CD4-positive, alpha-beta T cell treated with Interleukin-4 for 4 hours (primary cell): Measurements from ENCODE around the gene TRAF5.
"Not testable (repeated sequence)": the region's sequence is repeated elsewhere in the genome, so short reads cannot be mapped to it uniquely, and the experiment has no call there.

ENCODE experiments used
- DNase-seq: peaks from one replicate; pipeline ENCODE4 v3.0.0-alpha.2; 2020

The TRAF5 gene

DNA sequence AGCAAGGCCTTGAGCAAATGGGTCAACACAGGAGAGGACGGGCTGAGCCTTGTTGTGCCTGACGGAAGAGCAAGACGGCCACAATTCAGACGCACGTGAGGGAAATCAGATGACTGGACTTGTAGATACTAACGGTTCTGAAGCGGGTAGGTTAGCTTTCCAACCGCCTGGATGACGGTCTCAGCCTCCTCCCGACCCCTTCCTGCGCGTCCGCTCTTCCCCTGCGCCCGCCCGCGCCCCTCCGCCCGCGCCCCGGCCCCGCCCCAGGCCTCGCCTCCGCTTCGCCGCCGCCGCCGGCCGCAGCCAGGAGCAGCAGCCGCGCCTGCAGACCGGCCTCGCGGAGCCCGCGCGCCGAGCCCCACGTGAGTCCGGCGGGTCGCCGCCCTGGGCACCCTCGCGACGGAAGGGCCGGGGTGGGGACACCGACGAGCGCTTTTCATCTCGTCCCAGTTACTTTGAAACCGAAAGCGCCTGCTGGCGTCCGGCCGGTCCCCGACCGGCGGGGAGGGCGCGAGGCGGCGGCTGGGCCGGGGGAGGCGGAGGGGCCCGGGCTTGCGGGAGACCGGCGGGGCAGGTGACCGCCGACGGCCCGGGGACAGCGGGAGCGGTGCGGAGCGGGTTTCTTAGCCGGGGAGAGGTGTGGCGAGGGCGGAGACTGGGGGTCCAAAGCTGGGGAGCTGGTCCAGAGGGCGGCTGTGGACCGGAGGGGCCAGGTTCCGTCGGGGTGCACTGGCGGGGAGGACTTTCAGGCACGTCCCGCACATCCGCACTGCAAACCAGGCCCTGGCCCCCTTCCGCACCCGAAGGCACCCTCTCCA lies at the start of gene TRAF5:
Gene TRAF5, plus strand, starts transcription at position 306 of the 818 bp plus-strand sequence. CDS start 26,407 bp downstream, outside the sequence.
- DNase-seq: peak; percentile 18

- no peak for DNase-seq
These were observed 47.3 kb upstream of the TRAF5 start for GRCh38 chr1:211279340-211279739.

- no peak for DNase-seq
These were observed 45.7 kb upstream of the TRAF5 start for GRCh38 chr1:211280910-211281309.

DNA sequence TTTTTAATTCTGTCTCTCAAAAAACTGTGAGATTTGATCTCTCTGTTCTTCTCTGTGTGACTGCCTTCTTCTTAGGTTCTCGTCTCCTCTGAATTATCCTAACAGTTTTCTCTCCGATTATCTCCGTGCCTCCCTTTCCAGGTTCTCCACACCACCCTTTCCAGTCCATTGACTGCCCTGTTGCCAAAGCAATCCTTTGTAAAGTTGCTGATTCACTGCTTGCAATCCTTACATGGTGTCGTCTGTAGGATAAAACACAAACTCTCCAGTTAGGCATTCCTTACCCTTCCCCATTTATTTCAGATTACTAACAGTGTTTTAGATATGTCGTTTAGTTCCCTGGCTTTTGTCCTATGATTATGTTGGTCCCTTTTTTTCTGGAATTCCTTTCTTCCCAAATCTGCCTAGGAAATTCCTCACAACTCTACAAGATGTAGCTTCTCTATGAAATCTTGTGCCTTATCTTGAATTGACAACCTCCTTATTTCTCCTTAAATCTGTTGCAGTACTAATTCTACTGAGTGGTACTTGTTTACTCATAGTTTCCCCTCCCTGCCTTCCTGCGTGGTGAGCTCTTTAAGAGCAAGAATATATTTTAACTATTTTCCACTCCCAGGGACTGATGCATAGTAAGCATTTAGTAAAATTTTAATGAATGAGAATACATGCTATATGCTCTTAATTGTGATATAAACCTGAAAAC lies 45.2 kb upstream of the TRAF5 start:
- DNase-seq: no peak

DNA sequence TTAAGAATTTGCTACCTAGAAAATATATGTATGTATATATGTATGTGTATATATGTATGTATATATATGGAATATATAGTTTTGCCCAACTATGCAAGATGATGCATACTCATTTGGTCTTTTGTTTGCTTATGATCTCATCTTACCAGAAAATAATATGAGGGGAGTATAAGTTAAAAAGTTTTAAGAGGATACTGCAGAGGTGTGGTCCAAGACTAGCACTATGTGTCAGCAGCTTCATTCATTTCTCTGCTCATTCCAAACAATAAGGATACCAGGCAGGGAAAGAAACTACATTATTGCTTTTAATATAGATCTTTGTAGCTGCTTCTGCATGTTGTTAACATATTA lies 44.6 kb upstream of the TRAF5 start:
- no peak for DNase-seq

DNA sequence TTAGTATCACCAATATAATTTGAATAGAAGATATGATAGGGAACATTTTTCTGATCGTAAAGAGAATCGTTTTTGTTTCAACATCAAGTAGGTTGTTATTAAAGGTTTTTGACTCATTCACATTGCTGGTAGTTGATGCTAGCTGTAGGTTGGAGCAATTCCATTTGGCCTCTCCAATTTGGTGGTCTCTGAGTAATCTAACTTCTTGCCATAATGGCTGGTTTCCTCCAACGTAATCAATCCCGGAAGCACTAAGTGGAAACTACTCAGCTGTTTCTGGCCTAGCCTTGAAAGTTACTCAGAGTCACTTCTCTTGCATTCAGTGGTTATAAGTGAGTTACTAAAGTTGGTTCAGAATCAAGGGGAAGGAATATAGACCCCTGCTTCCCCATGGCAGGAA lies 41.4 kb upstream of the TRAF5 start:
- DNase-seq: no peak

DNA sequence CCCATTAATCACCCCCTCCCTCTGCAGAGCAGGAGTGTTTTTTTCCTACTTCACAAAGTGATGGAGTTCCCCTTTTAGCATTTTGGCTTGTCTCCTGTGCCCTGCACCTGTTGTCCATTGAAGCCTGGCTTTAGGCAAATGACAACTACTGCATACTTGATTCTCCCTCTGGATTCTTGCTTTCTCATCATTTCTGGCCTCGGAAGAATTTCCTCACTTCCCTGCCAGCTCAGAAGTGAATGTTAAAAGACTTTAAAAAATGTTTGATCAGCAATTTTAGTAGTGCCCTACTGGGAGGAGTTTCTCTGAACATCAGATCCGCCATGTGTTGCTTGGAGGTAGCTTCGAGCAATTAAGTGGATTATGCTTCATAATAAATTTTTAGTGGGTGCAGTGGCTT lies 39.4 kb upstream of the TRAF5 start:
- DNase-seq: no peak

DNA sequence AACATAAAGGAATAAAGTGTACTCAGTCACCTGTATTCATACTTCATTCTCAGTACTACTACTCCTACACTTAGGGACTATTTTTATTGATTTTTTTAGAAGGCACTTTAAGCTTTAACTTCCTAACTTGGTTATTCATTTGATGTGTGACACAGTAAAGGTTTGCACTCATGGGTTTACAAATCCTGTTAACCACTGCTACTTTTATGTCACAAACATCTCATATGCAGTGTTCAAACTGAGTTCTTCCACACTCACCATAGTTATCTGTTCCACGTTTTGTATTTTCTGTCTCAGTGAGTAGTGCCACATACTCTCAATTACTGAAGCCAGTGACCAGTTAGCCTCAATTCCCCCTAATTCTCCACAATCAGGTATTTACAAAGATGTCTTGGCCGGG lies 34.2 kb upstream of the TRAF5 start:
- DNase-seq: no peak

DNA sequence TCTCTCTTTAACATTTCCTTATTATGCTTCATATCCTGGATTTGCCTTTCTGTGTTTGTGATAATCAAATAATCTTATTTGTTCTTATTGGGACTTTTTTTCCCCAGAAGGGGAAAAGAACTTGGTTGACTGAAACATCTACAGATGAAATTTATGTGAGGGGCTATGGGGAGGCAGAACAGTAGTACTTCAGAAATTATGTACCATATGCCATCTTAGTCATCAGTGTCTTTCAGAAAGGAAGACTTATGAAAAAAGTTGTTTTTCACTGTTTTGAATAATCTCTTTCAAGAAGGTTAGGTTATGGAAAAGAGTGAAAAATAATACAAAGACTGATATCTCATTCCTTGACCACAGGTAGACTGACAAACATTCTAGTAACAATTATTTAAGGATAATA lies 30.2 kb upstream of the TRAF5 start:
- DNase-seq: no peak

- DNase-seq: no peak
These were observed 21.6 kb upstream of the TRAF5 start for GRCh38 chr1:211305044-211305443.

- DNase-seq: no peak
These were observed 17.0 kb upstream of the TRAF5 start for GRCh38 chr1:211309617-211310016.

- DNase-seq: no peak
These were observed 13.2 kb upstream of the TRAF5 start for GRCh38 chr1:211313392-211313791.

DNA sequence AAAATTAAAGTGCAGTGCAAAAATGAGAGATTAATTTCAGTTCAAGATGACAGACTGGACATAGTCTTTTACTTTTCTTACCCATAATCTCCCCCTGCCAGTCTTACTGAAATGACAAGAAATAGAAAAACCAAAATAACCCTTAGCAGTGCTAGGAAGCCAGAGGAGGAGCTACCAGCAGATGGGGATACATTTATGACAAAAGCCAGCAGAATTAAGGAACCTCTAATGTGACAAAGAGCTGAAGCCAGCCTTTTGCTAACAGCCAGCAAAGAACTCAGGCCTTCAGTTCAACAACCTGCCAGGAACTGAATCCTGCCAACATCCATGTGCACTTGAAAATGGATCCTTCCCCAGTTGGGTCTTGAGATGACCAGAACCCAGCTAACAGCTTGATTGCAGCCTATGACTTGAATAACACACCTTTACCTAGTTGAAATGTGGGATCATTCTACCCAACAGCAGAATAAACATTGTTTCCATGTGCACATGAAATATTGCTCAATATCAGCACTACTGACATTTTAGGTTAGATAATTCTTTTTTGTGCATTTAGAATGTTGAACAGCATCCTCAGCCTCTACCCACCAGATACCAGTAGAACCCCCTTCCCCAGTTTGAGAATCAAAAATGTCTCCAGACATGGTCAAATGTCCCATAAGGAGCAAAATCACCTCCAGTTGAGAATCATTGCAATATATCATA lies 7.9 kb upstream of the TRAF5 start:
- no peak for DNase-seq

- no peak for DNase-seq
These were observed 6.7 kb upstream of the TRAF5 start for GRCh38 chr1:211319892-211320291.

GRCh38 chr1:211320980-211321379 lies 5.7 kb upstream of the TRAF5 start:
- DNase-seq: peak; percentile 52

GRCh38 chr1:211321646-211322045 lies 5.0 kb upstream of the TRAF5 start:
- not testable (repeated sequence) for DNase-seq

- peak; percentile 79 for DNase-seq
These were observed 3.2 kb upstream of the TRAF5 start for GRCh38 chr1:211323156-211324063.

GRCh38 chr1:211324992-211325775 lies 1.4 kb upstream of the TRAF5 start:
- DNase-seq: no peak

DNA sequence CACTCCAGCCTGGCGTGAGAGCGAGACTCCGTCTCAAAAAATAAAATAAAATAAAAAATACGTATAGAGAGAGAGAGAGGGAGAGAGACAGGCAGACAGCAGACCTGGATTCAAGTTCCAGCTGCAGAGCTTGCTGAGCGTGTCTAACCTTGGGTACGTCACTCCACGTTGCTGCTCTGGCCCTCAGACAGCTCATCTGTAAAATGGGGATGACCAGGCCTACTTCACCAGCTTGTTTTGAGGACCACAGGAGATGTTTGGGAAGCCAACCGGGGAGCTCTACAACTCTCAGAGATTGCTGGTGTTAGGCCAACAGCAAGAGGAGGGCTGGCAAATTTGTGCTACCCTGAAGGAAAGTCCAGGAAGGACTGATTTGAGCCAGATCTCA lies 499 bp upstream of the TRAF5 start:
- DNase-seq: no peak

DNA sequence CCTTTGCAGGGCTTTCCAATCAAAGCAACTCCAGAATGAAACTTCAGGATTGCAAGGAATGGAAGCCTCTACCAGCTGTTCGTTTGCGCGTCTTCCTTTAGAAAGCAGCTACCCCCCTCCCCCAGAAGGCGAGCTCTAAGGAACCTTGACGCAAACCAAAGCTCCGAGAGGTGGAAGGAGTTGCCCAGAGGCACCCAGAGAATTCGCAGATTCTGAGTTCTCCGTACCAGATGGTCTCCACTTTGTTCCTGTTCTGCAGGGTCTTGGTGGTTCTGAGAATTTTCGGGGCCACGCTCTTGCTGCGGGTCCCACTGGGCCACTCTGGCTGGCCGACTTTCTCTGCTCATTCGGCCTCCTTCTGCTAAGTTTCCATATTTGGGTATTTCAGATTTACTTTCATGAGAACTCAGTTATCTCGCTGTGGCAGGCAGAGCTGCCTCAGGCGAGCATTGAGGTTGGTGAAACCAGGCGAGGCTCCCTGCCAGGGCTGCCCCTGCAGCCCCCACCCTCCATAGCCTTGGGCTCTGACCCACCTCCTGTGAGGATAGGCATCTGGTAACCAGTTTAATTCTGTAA lies 801 bp downstream of the TRAF5 start:
- DNase-seq: peak; percentile 33

GRCh38 chr1:211328084-211328694 lies 1.6 kb downstream of the TRAF5 start:
- no peak for DNase-seq
